ENCODE results near the gene EIF2B1.
A peak's percentile ranks its signal among the peaks of the same experiment; 100 is the strongest.
"Not testable (repeated sequence)": the region's sequence is repeated elsewhere in the genome, so short reads cannot be mapped to it uniquely, and the experiment has no call there.

Gene EIF2B1

GRCh38 chr12:123648401-123648800 lies 14.9 kb upstream of the EIF2B1 start:
- H3K36me3 ChIP-seq (ENCODE audit: insufficient read depth, low read length): peaks cover 25% of the 10 kb centered on the region
- no peaks in the 10 kb centered on the region for H3K9me3 ChIP-seq (ENCODE audit: control insufficient read depth, insufficient read depth, low read length)
- H3K9ac ChIP-seq (ENCODE audit: low read depth, low read length): no peak overlapping the region
- H3K4me1 ChIP-seq (ENCODE audit: insufficient read depth, low read length): no peaks in the 10 kb centered on the region

- Histone ChIP-seq H3K4me1 (ENCODE audit: insufficient read depth, low read length) (no peaks in the 10 kb centered on the region), H3K36me3 (ENCODE audit: insufficient read depth, low read length) (peaks cover 21% of the 10 kb centered on the region), H3K9ac (ENCODE audit: low read depth, low read length) (no peak overlapping the region), H3K9me3 (ENCODE audit: control insufficient read depth, insufficient read depth, low read length) (no peaks in the 10 kb centered on the region)
Measured at GRCh38 chr12:123645878-123646277, 12.4 kb upstream of the EIF2B1 start.

DNA sequence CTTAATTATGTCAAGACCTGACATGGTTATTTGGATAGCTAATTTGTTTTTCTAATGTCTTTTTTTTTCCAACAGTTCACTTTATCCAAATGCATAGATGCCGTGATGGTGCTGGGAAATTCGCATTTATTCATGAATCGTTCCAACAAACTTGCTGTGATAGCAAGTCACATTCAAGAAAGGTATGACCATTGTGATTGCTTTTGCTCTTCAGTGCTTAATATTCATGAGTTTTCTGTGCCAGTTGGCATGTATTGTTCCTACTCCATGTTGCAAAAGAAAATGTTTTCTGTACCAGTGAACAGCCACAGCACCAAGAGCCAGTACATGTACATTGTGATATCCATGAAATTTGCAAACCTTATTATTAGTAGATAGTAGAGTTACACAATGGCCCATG lies 11.9 kb upstream of the EIF2B1 start:
- H3K9ac ChIP-seq (ENCODE audit: low read depth, low read length): no peak overlapping the region
- H3K9me3 ChIP-seq (ENCODE audit: control insufficient read depth, insufficient read depth, low read length): no peaks in the 10 kb centered on the region
- H3K4me1 ChIP-seq (ENCODE audit: insufficient read depth, low read length): no peaks in the 10 kb centered on the region
- H3K36me3 ChIP-seq (ENCODE audit: insufficient read depth, low read length): peaks cover 18% of the 10 kb centered on the region

- H3K4me1 ChIP-seq (ENCODE audit: insufficient read depth, low read length): no peaks in the 10 kb centered on the region
- peaks cover 14% of the 10 kb centered on the region for H3K36me3 ChIP-seq (ENCODE audit: insufficient read depth, low read length)
- no peak overlapping the region for H3K9ac ChIP-seq (ENCODE audit: low read depth, low read length)
- H3K9me3 ChIP-seq (ENCODE audit: control insufficient read depth, insufficient read depth, low read length): no peaks in the 10 kb centered on the region
Measured at GRCh38 chr12:123643911-123644310, 10.4 kb upstream of the EIF2B1 start.

DNA sequence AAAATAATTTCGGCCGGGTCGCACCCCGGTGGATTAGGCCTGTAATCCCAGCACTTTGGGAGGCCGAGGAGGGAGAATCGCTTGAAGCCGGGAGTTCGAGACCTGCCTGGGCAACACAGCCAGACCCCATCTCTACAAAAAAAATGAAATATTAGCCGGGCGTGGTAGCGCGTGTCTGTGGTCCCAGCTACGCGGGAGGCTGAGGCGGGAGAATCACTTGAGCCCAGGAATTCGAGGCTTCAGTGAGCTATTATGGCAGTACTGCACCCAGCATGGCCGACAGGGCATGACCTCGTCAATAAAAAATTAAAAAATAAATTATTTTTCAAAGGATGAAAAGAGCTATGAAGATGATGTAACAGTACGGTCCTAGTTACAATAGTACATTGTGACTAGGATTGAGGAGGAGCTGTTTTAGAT lies 666 bp upstream of the EIF2B1 start:
- Histone ChIP-seq H3K9ac (ENCODE audit: low read depth, low read length) (peak overlapping the region; percentile 96), H3K9me3 (ENCODE audit: control insufficient read depth, insufficient read depth, low read length) (no peaks in the 10 kb centered on the region), H3K36me3 (ENCODE audit: insufficient read depth, low read length) (peaks cover 17% of the 10 kb centered on the region), H3K4me1 (ENCODE audit: insufficient read depth, low read length) (peaks cover 5% of the 10 kb centered on the region; the same call in 1 of the 2 replicates)

- Histone ChIP-seq H3K9me3 (ENCODE audit: control insufficient read depth, insufficient read depth, low read length) (no peaks in the 10 kb centered on the region), H3K4me1 (ENCODE audit: insufficient read depth, low read length) (no peaks in the 10 kb centered on the region), H3K36me3 (ENCODE audit: insufficient read depth, low read length) (peaks cover 51% of the 10 kb centered on the region), H3K9ac (ENCODE audit: low read depth, low read length) (no peak overlapping the region)
Measured at GRCh38 chr12:123621619-123622530, 11.6 kb downstream of the EIF2B1 start.

- Histone ChIP-seq H3K4me1 (ENCODE audit: insufficient read depth, low read length) (no peaks in the 10 kb centered on the region), H3K9ac (ENCODE audit: low read depth, low read length) (no peak overlapping the region), H3K36me3 (ENCODE audit: insufficient read depth, low read length) (peaks cover 58% of the 10 kb centered on the region), H3K9me3 (ENCODE audit: control insufficient read depth, insufficient read depth, low read length) (no peaks in the 10 kb centered on the region)
Measured at GRCh38 chr12:123621101-123621500, 12.4 kb downstream of the EIF2B1 start.

- Histone ChIP-seq H3K9ac (ENCODE audit: low read depth, low read length) (no peak overlapping the region), H3K4me1 (ENCODE audit: insufficient read depth, low read length) (no peaks in the 10 kb centered on the region), H3K9me3 (ENCODE audit: control insufficient read depth, insufficient read depth, low read length) (no peaks in the 10 kb centered on the region), H3K36me3 (ENCODE audit: insufficient read depth, low read length) (peaks cover 70% of the 10 kb centered on the region)
Measured at GRCh38 chr12:123617580-123617979, 15.9 kb downstream of the EIF2B1 start.

- H3K36me3 ChIP-seq (ENCODE audit: insufficient read depth, low read length): peaks cover 71% of the 10 kb centered on the region
- H3K9me3 ChIP-seq (ENCODE audit: control insufficient read depth, insufficient read depth, low read length): no peaks in the 10 kb centered on the region
- no peaks in the 10 kb centered on the region for H3K4me1 ChIP-seq (ENCODE audit: insufficient read depth, low read length)
- no peak overlapping the region for H3K9ac ChIP-seq (ENCODE audit: low read depth, low read length)
Measured at GRCh38 chr12:123617144-123617543, 16.3 kb downstream of the EIF2B1 start.

GRCh38 chr12:123614531-123614930 lies 19.0 kb downstream of the EIF2B1 start:
- peaks cover 70% of the 10 kb centered on the region for H3K36me3 ChIP-seq (ENCODE audit: insufficient read depth, low read length)
- no peaks in the 10 kb centered on the region for H3K9me3 ChIP-seq (ENCODE audit: control insufficient read depth, insufficient read depth, low read length)
- H3K4me1 ChIP-seq (ENCODE audit: insufficient read depth, low read length): no peaks in the 10 kb centered on the region
- no peak overlapping the region for H3K9ac ChIP-seq (ENCODE audit: low read depth, low read length)

DNA sequence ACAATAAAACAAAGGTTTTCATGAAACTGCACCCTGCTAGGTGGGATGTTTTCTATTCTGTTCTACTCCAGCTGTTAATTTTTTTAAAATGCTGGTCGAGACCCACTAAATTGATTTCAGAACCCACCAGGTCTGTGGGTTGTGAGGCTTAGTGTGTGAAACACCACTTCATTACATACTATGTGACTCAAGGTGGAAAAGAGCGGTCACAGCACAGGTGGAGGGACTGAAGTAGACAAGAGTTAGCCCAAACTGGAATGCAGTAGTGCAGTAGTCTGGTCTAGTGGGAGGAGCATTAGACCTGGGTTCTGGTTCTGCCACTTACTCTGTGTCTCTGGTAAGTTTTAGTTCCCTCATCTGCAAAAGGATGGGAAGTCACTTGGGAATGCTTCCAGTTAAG lies 19.4 kb downstream of the EIF2B1 start:
- no peaks in the 10 kb centered on the region for H3K4me1 ChIP-seq (ENCODE audit: insufficient read depth, low read length)
- no peak overlapping the region for H3K9ac ChIP-seq (ENCODE audit: low read depth, low read length)
- no peaks in the 10 kb centered on the region for H3K9me3 ChIP-seq (ENCODE audit: control insufficient read depth, insufficient read depth, low read length)
- peaks cover 72% of the 10 kb centered on the region for H3K36me3 ChIP-seq (ENCODE audit: insufficient read depth, low read length)

- no peaks in the 10 kb centered on the region for H3K9me3 ChIP-seq (ENCODE audit: control insufficient read depth, insufficient read depth, low read length)
- H3K9ac ChIP-seq (ENCODE audit: low read depth, low read length): no peak overlapping the region
- peaks cover 66% of the 10 kb centered on the region for H3K36me3 ChIP-seq (ENCODE audit: insufficient read depth, low read length)
- no peaks in the 10 kb centered on the region for H3K4me1 ChIP-seq (ENCODE audit: insufficient read depth, low read length)
Measured at GRCh38 chr12:123608182-123608581, 25.3 kb downstream of the EIF2B1 start.

- Histone ChIP-seq H3K4me1 (ENCODE audit: insufficient read depth, low read length) (no peaks in the 10 kb centered on the region; the same call in 1 of the 2 replicates), H3K9ac (ENCODE audit: low read depth, low read length) (no peak overlapping the region), H3K36me3 (ENCODE audit: insufficient read depth, low read length) (peaks cover 62% of the 10 kb centered on the region), H3K9me3 (ENCODE audit: control insufficient read depth, insufficient read depth, low read length) (no peaks in the 10 kb centered on the region)
Measured at GRCh38 chr12:123607756-123608155, 25.7 kb downstream of the EIF2B1 start.

GRCh38 chr12:123603495-123603894 lies 30.0 kb downstream of the EIF2B1 start:
- H3K36me3 ChIP-seq (ENCODE audit: insufficient read depth, low read length): peaks cover 27% of the 10 kb centered on the region
- H3K9ac ChIP-seq (ENCODE audit: low read depth, low read length); H3K9me3 ChIP-seq (ENCODE audit: control insufficient read depth, insufficient read depth, low read length); H3K4me1 ChIP-seq (ENCODE audit: insufficient read depth, low read length): not testable (repeated sequence)

- H3K36me3 ChIP-seq (ENCODE audit: insufficient read depth, low read length): peaks cover 19% of the 10 kb centered on the region
Measured at GRCh38 chr12:123602651-123603195, 30.8 kb downstream of the EIF2B1 start.

More at GRCh38 chr12:123602651-123603195, 30.8 kb downstream of the EIF2B1 start:
- Histone ChIP-seq H3K9ac (ENCODE audit: low read depth, low read length) (peak overlapping the region; percentile 84), H3K4me1 (ENCODE audit: insufficient read depth, low read length) (no peaks in the 10 kb centered on the region; the same call in 1 of the 2 replicates), H3K9me3 (ENCODE audit: control insufficient read depth, insufficient read depth, low read length) (no peaks in the 10 kb centered on the region)
